Upper lobe of left lung (tissue), 4 donors: ENCODE results near the gene SLAIN1.
A peak's percentile ranks its signal among the peaks of the same experiment; 100 is the strongest.

Source experiments
- CTCF ChIP-seq, 6 experiments: fragments of 450-650 bp in 4 of 6; fragments of 200-600 bp in 2 of 6; sonication (generic) in 2 of 6; IDR thresholded peaks; one replicate each; pipeline ENCODE4 v1.5.1; 2016 to 2019; ENCODE audit warnings: antibody characterized with exemption in 6 of 6
- POLR2A ChIP-seq, 4 donors: fragments of 450-650 bp; IDR thresholded peaks; one replicate each; pipeline ENCODE4 v1.5.1; 2016 to 2017; ENCODE audit warnings: antibody characterized with exemption in 4 of 4, mild to moderate bottlenecking in 2 of 4
- POLR2AphosphoS5 ChIP-seq, 2 donors: sonication (generic); formaldehyde crosslinking; IDR thresholded peaks; one replicate each; pipeline ENCODE4 v1.5.1; 2017; ENCODE audit warnings: antibody characterized with exemption in 2 of 2

- peak in 5 of 6 experiments; percentile 41 to 63 (median 51) for TF ChIP-seq CTCF (IDR thresholded peaks at IDR 0.05)
- no peak for TF ChIP-seq POLR2AphosphoS5 (IDR thresholded peaks at IDR 0.05)
- no peak for TF ChIP-seq POLR2A (IDR thresholded peaks at IDR 0.05)
These were observed 112.9 kb downstream of the SLAIN1 start for GRCh38 chr13:77810430-77810829.
